Thyroid gland (tissue), 4 donors: ENCODE measurements around the gene MGAM2. TPM values are rescaled to one million over a fixed set of nuclear protein-coding genes. Genes with fewer than 3 reads are reported as not detected.

Source experiments
- DNase-seq, 2 donors: peaks; one replicate each; pipeline ENCODE4 v3.0.0-alpha.2; 2019
- H3K27ac ChIP-seq, 3 donors: fragments of 200-600 bp; sonication (generic); 1 replicate in 2 of 3; 2 replicates in 1 of 3; pipeline ENCODE4 v1.5.1; 2016 to 2019; ENCODE audit warnings: mild to moderate bottlenecking in 1 of 3, moderate library complexity in 1 of 3
- H3K27me3 ChIP-seq: fragments of 200-600 bp; sonication (generic); one replicate; pipeline ENCODE4 v1.5.1; 2019
- H3K36me3 ChIP-seq, 2 donors: fragments of 200-600 bp; sonication (generic); one replicate each; pipeline ENCODE4 v1.5.1; 2016 to 2019
- H3K4me1 ChIP-seq, 2 donors: fragments of 200-600 bp; sonication (generic); one replicate each; pipeline ENCODE4 v1.5.1; 2017 to 2019
- H3K4me3 ChIP-seq, 3 donors: fragments of 200-600 bp; sonication (generic); replicated peaks in 1 of 3; 1 replicate in 2 of 3; 2 replicates in 1 of 3; pipeline ENCODE4 v1.5.1; 2016; ENCODE audit warnings: mild to moderate bottlenecking in 1 of 3
- H3K9me3 ChIP-seq: fragments of 200-600 bp; sonication (generic); one replicate; pipeline ENCODE4 v1.5.1; 2017
- POLR2A ChIP-seq, 2 donors: fragments of 450-650 bp; IDR thresholded peaks; one replicate each; pipeline ENCODE4 v1.6.1; 2017; ENCODE audit warnings: antibody characterized with exemption in 2 of 2, mild to moderate bottlenecking in 2 of 2, moderate library complexity in 1 of 2
- WGBS, 2 donors: methylation state at CpG; one replicate each; pipeline ENCODE4 v1.1.5; 2017; 5-methylcytosine and 5-hydroxymethylcytosine counted together
- intact Hi-C: fragments of 100-400 bp; cut with DNase I; formaldehyde crosslinking; loops from one replicate; pipeline ENCODE4 v1.15.1; 2023
- total RNA-seq, 4 donors: library from RNA; depleted of rRNA; stranded (reverse); fragments of >200 nt; gene quantifications; one replicate each; pipeline ENCODE4 v1.2.3, GENCODE V29; 2016
- TF ChIP-seq, protein P1 (sequence below), 6 experiments: fragments of 200-600 bp in 3 of 6; fragments of 450-650 bp in 3 of 6; sonication (generic) in 3 of 6; IDR thresholded peaks; one replicate each; pipeline ENCODE4 v1.5.1; 2016 to 2019; ENCODE audit warnings: antibody characterized with exemption in 6 of 6, mild to moderate bottlenecking in 2 of 6, inconsistent platforms in 1 of 6, moderate library complexity in 1 of 6

MGAM2 gene
- total RNA-seq, 4 donors from 2014 or later, result not detected

- Histone ChIP-seq H3K36me3 (no peaks in the 10 kb centered on the region), H3K4me3 (no peak overlapping the region), H3K27me3 (no peaks in the 10 kb centered on the region), H3K27ac (no peak overlapping the region), H3K4me1 (no peaks in the 10 kb centered on the region), H3K9me3 (no peaks in the 10 kb centered on the region)
- intact Hi-C loops, result no loop called here
- no peak for TF ChIP-seq POLR2A (IDR thresholded peaks at IDR 0.05)
- TF ChIP-seq, protein P1, sequence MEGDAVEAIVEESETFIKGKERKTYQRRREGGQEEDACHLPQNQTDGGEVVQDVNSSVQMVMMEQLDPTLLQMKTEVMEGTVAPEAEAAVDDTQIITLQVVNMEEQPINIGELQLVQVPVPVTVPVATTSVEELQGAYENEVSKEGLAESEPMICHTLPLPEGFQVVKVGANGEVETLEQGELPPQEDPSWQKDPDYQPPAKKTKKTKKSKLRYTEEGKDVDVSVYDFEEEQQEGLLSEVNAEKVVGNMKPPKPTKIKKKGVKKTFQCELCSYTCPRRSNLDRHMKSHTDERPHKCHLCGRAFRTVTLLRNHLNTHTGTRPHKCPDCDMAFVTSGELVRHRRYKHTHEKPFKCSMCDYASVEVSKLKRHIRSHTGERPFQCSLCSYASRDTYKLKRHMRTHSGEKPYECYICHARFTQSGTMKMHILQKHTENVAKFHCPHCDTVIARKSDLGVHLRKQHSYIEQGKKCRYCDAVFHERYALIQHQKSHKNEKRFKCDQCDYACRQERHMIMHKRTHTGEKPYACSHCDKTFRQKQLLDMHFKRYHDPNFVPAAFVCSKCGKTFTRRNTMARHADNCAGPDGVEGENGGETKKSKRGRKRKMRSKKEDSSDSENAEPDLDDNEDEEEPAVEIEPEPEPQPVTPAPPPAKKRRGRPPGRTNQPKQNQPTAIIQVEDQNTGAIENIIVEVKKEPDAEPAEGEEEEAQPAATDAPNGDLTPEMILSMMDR (IDR thresholded peaks at IDR 0.05), result peak in 1 of 6 experiments; percentile 12
- WGBS, 2 donors, result 74 to 84% methylated on average over 4 of the region's 4 CpGs
- DNase-seq, result no peak
Measured at GRCh38 chr7:142153400-142153799, 41.9 kb downstream of the MGAM2 start.

GRCh38 chr7:142158736-142159496 is 47.4 kb downstream of the MGAM2 start:
- Histone ChIP-seq H3K4me1 (no peaks in the 10 kb centered on the region), H3K9me3 (no peaks in the 10 kb centered on the region), H3K4me3 (no peak overlapping the region), H3K27ac (no peak overlapping the region), H3K36me3 (no peaks in the 10 kb centered on the region), H3K27me3 (no peaks in the 10 kb centered on the region)
- intact Hi-C loops, result no loop called here
- 69 to 74% methylated on average over 2 of the region's 2 CpGs for WGBS, 2 donors
- TF ChIP-seq, protein P1 (IDR thresholded peaks at IDR 0.05), result no peak
- no peak for TF ChIP-seq POLR2A (IDR thresholded peaks at IDR 0.05)
- no peak for DNase-seq

GRCh38 chr7:142161921-142162320 is 50.4 kb downstream of the MGAM2 start:
- no peak overlapping the region for H3K4me3 ChIP-seq
- no peaks in the 10 kb centered on the region for H3K9me3 ChIP-seq
- DNase-seq, result no peak
- TF ChIP-seq, protein P1 (IDR thresholded peaks at IDR 0.05), result no peak
- no peak for TF ChIP-seq POLR2A (IDR thresholded peaks at IDR 0.05)
- 89 to 92% methylated on average over 1 of the region's 1 CpG for WGBS, 2 donors
- no peaks in the 10 kb centered on the region for H3K4me1 ChIP-seq
- H3K27ac ChIP-seq, result no peak overlapping the region
- intact Hi-C loops, result no loop called here
- no peaks in the 10 kb centered on the region for H3K36me3 ChIP-seq
- no peaks in the 10 kb centered on the region for H3K27me3 ChIP-seq

GRCh38 chr7:142168746-142169145 is 57.2 kb downstream of the MGAM2 start:
- WGBS, 2 donors, result 88 to 98% methylated on average over 2 of the region's 2 CpGs
- Histone ChIP-seq H3K36me3 (no peaks in the 10 kb centered on the region), H3K27ac (no peak overlapping the region), H3K9me3 (no peaks in the 10 kb centered on the region), H3K4me1 (no peaks in the 10 kb centered on the region), H3K4me3 (no peak overlapping the region), H3K27me3 (no peaks in the 10 kb centered on the region)
- intact Hi-C loops, result no loop called here
- DNase-seq, result no peak
- TF ChIP-seq, protein P1 (IDR thresholded peaks at IDR 0.05), result no peak
- TF ChIP-seq POLR2A (IDR thresholded peaks at IDR 0.05), result no peak

DNA sequence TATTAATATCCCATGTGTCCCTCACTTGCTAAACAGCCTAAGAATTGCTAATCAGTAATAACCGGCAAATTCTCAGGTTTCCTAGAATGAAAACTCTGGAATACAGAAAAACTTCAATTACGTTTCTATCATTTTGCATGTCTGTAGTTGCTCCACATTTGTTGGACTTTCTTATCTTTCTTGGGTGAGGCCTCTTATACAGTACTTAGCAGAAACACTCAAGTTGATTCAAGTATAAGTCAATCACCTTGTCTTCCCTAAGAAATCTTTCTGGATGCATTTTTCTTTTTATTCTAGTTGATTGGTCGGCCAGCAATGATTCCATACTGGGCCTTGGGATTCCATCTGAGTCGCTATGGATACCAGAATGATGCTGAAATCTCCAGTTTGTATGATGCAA is 61.4 kb downstream of the MGAM2 start:
- Histone ChIP-seq H3K4me1 (no peaks in the 10 kb centered on the region), H3K36me3 (no peaks in the 10 kb centered on the region), H3K4me3 (no peak overlapping the region), H3K27ac (no peak overlapping the region), H3K9me3 (no peaks in the 10 kb centered on the region), H3K27me3 (no peaks in the 10 kb centered on the region)
- 83% methylated on average over 4 of the region's 4 CpGs for WGBS, 2 donors
- TF ChIP-seq, protein P1 (IDR thresholded peaks at IDR 0.05), result no peak
- TF ChIP-seq POLR2A (IDR thresholded peaks at IDR 0.05), result no peak
- no peak for DNase-seq
- intact Hi-C loops, result no loop called here
